HEK293T (cell line): ENCODE results near the gene UQCRH.

ENCODE experiments used
- BHLHE40 ChIP-seq: fragments of 450-650 bp; IDR thresholded peaks from 2 replicates; pipeline ENCODE4 v1.6.1; 2016; ENCODE audit warnings: mild to moderate bottlenecking, moderate library complexity, borderline replicate concordance
- HDGF ChIP-seq: fragments of 450-650 bp; IDR thresholded peaks from 2 replicates; pipeline ENCODE4 v1.6.1; 2017; ENCODE audit warnings: antibody characterized with exemption, borderline replicate concordance
- SUZ12 ChIP-seq: fragments of 450-650 bp; IDR thresholded peaks from 2 replicates; pipeline ENCODE4 v1.6.1; 2016; ENCODE audit warnings: mild to moderate bottlenecking
- ZNF384 ChIP-seq: fragments of 450-650 bp; IDR thresholded peaks from 2 replicates; pipeline ENCODE4 v1.6.1; 2016

DNA sequence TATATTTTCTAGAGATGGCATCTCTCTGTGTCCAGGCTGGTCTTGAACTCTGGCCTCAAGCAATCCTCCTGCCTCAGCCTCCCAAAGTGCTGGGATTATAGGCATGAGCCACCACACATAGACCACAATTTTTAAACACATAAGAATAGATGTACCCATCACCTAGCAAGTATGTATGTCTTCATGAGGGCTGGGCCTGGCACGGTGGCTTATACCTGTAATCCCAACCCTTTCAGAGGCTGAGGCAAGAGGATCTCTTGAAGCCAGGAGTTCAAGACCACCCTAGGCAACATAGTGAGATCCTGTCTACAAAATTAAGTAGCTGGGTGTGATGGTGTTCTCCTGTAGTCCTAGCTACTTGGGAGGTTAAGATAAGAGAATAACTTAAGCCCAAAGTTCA is 13.8 kb downstream of the UQCRH start:
- TF ChIP-seq HDGF (no peak), ZNF384 (no peak), BHLHE40 (no peak), SUZ12 (no peak)
